Upper lobe of left lung (tissue), 4 donors: ENCODE results near the gene OAS3.
"Not testable (repeated sequence)": the region's sequence is repeated elsewhere in the genome, so short reads cannot be mapped to it uniquely, and the experiment has no call there.

Experiments
- CTCF ChIP-seq, 6 experiments: fragments of 450-650 bp in 4 of 6; fragments of 200-600 bp in 2 of 6; sonication (generic) in 2 of 6; IDR thresholded peaks; one replicate each; pipeline ENCODE4 v1.5.1; 2016 to 2019; ENCODE audit warnings: antibody characterized with exemption in 6 of 6
- EP300 ChIP-seq, 4 donors: sonication (generic); formaldehyde crosslinking; IDR thresholded peaks; one replicate each; pipeline ENCODE4 v1.5.1; 2017; ENCODE audit warnings: antibody characterized with exemption in 4 of 4, control low read depth in 2 of 4
- POLR2AphosphoS5 ChIP-seq, 2 donors: sonication (generic); formaldehyde crosslinking; IDR thresholded peaks; one replicate each; pipeline ENCODE4 v1.5.1; 2017; ENCODE audit warnings: antibody characterized with exemption in 2 of 2

DNA sequence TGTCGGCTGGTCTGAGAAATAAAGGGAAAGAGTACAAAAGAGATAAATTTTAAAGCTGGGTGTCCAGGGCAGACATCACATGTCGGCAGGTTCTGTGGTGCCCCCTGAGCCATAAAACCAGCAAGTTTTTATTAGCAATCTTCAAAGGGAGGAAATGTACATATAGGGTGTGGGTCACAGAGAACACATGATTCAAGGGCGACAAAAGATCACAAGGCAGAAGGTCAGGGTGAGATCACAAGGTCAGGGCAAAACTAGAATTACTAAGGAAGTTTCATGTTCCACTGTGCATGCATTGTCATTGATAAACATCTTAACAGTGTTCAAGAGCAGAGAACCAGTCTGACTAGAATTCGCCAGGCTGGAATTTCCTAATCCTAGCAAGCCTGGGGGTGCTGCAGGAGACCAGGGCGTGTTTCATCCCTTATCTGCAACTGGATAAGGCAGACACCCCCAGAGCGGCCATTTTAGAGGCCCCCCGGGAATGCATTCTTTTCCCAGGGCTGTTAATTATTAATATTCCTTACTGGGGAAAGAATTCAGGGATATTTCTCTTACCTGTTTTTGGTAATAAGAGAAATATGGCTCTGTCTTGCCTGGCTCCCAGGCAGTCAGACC, 11.7 kb upstream of the OAS3 start:
- TF ChIP-seq CTCF, POLR2AphosphoS5, EP300 (IDR thresholded peaks at IDR 0.05): not testable (repeated sequence)
